Measurements from ENCODE around the gene GRIK4.

Gene GRIK4

DNA sequence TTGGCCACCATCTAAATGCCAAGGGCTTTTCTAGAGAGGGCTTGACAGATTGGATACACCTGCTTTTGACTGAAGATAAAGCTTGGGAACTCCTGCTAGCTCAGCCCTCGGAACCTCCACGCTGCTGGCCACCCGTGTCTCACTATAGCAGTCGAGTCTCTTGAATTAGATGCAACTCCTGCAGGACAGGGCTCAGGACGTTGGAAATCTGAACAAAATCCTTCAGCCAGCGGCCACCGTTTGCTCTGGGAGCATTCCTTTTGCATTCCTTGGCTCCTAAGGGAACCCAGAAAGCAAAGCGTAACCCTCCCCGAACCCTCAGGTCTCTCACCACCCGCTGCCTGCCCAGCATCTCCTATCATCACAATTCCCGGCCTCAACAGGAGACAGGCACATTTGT is 77.8 kb downstream of the GRIK4 start:
- Histone ChIP-seq H3K4me2 (ENCODE audit: low read length) (no peak overlapping the region), H3K4me3 (ENCODE audit: low read length) (no peak overlapping the region), H3K9me3 (ENCODE audit: control insufficient read depth, insufficient read depth, low read length) (no peaks in the 10 kb centered on the region), H3K9me2 (replicated peaks; ENCODE audit: control insufficient read depth, low read length) (no peaks in the 10 kb centered on the region), H3K79me2 (ENCODE audit: control insufficient read depth, low read length) (no peaks in the 10 kb centered on the region), H3K36me3 (ENCODE audit: control insufficient read depth, low read length) (no peaks in the 10 kb centered on the region), H3K4me1 (ENCODE audit: control insufficient read depth, low read length) (no peaks in the 10 kb centered on the region), H3F3A (ENCODE audit: control insufficient read depth, insufficient read depth) (no peaks in the 10 kb centered on the region), H3K27ac (ENCODE audit: low read depth, low read length) (no peak overlapping the region), H4K20me1 (ENCODE audit: control insufficient read depth, insufficient read depth, low read depth, low read length) (no peaks in the 10 kb centered on the region), H3K27me3 (ENCODE audit: control insufficient read depth, low read length) (0 out of 2 replicates have a peak, but pooled peaks cover 2% of the 10 kb centered on the region)
- TF ChIP-seq EZH2phosphoT487 (IDR thresholded peaks at IDR 0.05; ENCODE audit: borderline replicate concordance, low read length), result no peak
- TF ChIP-seq, protein P1, sequence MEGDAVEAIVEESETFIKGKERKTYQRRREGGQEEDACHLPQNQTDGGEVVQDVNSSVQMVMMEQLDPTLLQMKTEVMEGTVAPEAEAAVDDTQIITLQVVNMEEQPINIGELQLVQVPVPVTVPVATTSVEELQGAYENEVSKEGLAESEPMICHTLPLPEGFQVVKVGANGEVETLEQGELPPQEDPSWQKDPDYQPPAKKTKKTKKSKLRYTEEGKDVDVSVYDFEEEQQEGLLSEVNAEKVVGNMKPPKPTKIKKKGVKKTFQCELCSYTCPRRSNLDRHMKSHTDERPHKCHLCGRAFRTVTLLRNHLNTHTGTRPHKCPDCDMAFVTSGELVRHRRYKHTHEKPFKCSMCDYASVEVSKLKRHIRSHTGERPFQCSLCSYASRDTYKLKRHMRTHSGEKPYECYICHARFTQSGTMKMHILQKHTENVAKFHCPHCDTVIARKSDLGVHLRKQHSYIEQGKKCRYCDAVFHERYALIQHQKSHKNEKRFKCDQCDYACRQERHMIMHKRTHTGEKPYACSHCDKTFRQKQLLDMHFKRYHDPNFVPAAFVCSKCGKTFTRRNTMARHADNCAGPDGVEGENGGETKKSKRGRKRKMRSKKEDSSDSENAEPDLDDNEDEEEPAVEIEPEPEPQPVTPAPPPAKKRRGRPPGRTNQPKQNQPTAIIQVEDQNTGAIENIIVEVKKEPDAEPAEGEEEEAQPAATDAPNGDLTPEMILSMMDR (IDR thresholded peaks at IDR 0.05; ENCODE audit: low read depth, low read length, poor library complexity, severe bottlenecking), result no peak

DNA sequence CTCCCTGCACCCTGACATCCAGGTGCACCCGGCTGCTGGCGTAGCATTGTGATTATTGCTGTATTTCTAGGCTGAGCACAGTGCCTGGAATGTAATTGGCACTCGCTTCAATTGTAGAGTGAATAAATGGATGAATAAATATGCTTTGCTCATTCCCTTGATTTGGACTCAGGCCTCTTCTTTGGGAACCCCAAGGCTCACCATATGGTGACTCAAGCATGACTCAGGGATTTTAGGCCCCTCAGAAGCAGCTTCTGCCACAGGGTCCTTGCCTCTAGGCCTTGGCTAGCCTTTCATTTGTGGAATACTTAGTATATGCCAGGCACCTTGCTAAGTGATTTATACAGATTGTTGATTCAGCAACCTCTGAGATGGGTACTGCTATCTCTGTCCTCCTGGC is 78.9 kb downstream of the GRIK4 start:
- H3F3A ChIP-seq (ENCODE audit: control insufficient read depth, insufficient read depth), result no peaks in the 10 kb centered on the region
- H3K27me3 ChIP-seq (ENCODE audit: control insufficient read depth, low read length), result 0 out of 2 replicates have a peak, but pooled peaks cover 2% of the 10 kb centered on the region
- no peaks in the 10 kb centered on the region for H3K9me3 ChIP-seq (ENCODE audit: control insufficient read depth, insufficient read depth, low read length)
- TF ChIP-seq EZH2phosphoT487 (IDR thresholded peaks at IDR 0.05; ENCODE audit: borderline replicate concordance, low read length), result no peak
- TF ChIP-seq, protein P1 (IDR thresholded peaks at IDR 0.05; ENCODE audit: low read depth, low read length, poor library complexity, severe bottlenecking), result no peak
- no peaks in the 10 kb centered on the region for H3K36me3 ChIP-seq (ENCODE audit: control insufficient read depth, low read length)
- no peaks in the 10 kb centered on the region for H3K79me2 ChIP-seq (ENCODE audit: control insufficient read depth, low read length)
- no peaks in the 10 kb centered on the region for H3K9me2 ChIP-seq (replicated peaks; ENCODE audit: control insufficient read depth, low read length)
- no peak overlapping the region for H3K4me2 ChIP-seq (ENCODE audit: low read length)
- no peak overlapping the region for H3K4me3 ChIP-seq (ENCODE audit: low read length)
- no peaks in the 10 kb centered on the region for H4K20me1 ChIP-seq (ENCODE audit: control insufficient read depth, insufficient read depth, low read depth, low read length)
- H3K4me1 ChIP-seq (ENCODE audit: control insufficient read depth, low read length), result no peaks in the 10 kb centered on the region
- no peak overlapping the region for H3K27ac ChIP-seq (ENCODE audit: low read depth, low read length)

DNA sequence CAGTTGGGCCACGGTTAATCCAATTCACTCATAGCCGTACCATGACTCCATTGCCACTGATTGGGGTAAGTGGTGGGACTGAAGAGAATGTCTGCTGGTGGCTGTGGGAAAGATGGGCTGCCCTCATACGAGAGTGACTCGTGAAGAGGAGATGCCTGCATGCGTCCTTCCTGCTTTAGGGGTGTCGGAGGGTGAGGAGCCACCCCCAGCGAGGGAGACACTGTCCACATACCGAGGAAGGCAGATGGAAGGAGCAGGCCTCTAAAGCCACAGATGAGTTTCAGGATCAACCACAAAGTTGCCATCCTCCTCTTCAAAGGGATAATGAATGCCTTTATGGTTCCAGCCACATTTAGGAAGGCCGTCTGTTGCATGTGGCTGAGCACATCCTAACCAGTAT is 83.2 kb downstream of the GRIK4 start:
- Histone ChIP-seq H3K9me3 (ENCODE audit: control insufficient read depth, insufficient read depth, low read length) (no peaks in the 10 kb centered on the region), H3K4me1 (ENCODE audit: control insufficient read depth, low read length) (no peaks in the 10 kb centered on the region), H3K9me2 (replicated peaks; ENCODE audit: control insufficient read depth, low read length) (no peaks in the 10 kb centered on the region), H3K4me3 (ENCODE audit: low read length) (no peak overlapping the region), H3K27me3 (ENCODE audit: control insufficient read depth, low read length) (no peaks in the 10 kb centered on the region), H4K20me1 (ENCODE audit: control insufficient read depth, insufficient read depth, low read depth, low read length) (no peaks in the 10 kb centered on the region), H3K27ac (ENCODE audit: low read depth, low read length) (no peak overlapping the region), H3K4me2 (ENCODE audit: low read length) (no peak overlapping the region), H3K79me2 (ENCODE audit: control insufficient read depth, low read length) (no peaks in the 10 kb centered on the region), H3K36me3 (ENCODE audit: control insufficient read depth, low read length) (no peaks in the 10 kb centered on the region), H3F3A (ENCODE audit: control insufficient read depth, insufficient read depth) (no peaks in the 10 kb centered on the region)
- TF ChIP-seq EZH2phosphoT487 (IDR thresholded peaks at IDR 0.05; ENCODE audit: borderline replicate concordance, low read length), result no peak
- TF ChIP-seq, protein P1 (IDR thresholded peaks at IDR 0.05; ENCODE audit: low read depth, low read length, poor library complexity, severe bottlenecking), result no peak

DNA sequence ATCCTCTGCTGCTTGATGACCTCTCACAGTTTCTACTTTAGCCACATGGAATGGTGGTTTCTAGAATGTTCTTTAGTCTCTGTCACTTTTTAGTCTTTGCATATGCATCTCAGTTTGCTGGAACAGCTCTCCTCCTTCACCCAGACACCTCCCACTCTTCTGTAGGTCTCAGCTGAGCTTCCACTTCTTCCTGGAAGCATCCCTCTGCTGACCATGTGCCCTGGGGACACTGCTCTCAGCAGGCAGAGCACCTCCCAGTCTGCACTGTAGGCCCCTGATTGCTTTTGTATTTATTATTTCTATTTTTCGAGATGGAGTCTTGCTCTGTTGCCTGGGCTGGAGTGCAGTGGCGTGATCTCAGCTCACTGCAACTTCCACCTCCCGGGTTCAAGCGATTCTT is 84.0 kb downstream of the GRIK4 start:
- Histone ChIP-seq H3K4me3 (ENCODE audit: low read length) (no peak overlapping the region), H3K79me2 (ENCODE audit: control insufficient read depth, low read length) (no peaks in the 10 kb centered on the region), H3K4me2 (ENCODE audit: low read length) (no peak overlapping the region), H3K36me3 (ENCODE audit: control insufficient read depth, low read length) (no peaks in the 10 kb centered on the region), H3K4me1 (ENCODE audit: control insufficient read depth, low read length) (no peaks in the 10 kb centered on the region), H3K27ac (ENCODE audit: low read depth, low read length) (no peak overlapping the region), H3K27me3 (ENCODE audit: control insufficient read depth, low read length) (no peaks in the 10 kb centered on the region), H4K20me1 (ENCODE audit: control insufficient read depth, insufficient read depth, low read depth, low read length) (no peaks in the 10 kb centered on the region), H3K9me3 (ENCODE audit: control insufficient read depth, insufficient read depth, low read length) (no peaks in the 10 kb centered on the region), H3F3A (ENCODE audit: control insufficient read depth, insufficient read depth) (no peaks in the 10 kb centered on the region), H3K9me2 (replicated peaks; ENCODE audit: control insufficient read depth, low read length) (no peaks in the 10 kb centered on the region)
- no peak for TF ChIP-seq EZH2phosphoT487 (IDR thresholded peaks at IDR 0.05; ENCODE audit: borderline replicate concordance, low read length)
- TF ChIP-seq, protein P1 (IDR thresholded peaks at IDR 0.05; ENCODE audit: low read depth, low read length, poor library complexity, severe bottlenecking), result no peak

All from DOHH2 (cell line).